Adipose tissue (tissue), 3 donors: ENCODE data around the gene BUD23. TPM values are rescaled to one million over a fixed set of nuclear protein-coding genes. Genes with fewer than 3 reads are reported as not detected.

ENCODE experiments used
- polyA plus RNA-seq, 3 donors: library from polyadenylated mRNA; stranded (reverse); fragments of 200-250 nt; gene quantifications; one replicate each; pipeline ENCODE4 v1.2.3, GENCODE V29; 2013
- donor health status: healthy with polysubstance abuse.
- donor health status: Bipolar disorder and iron deficiency.
- donor health status: healthy.

BUD23 gene
- polyA plus RNA-seq, 3 donors: 40.7 to 65.8 (median 46.4) TPM

Other genes starting within 250 kb of the BUD23 start
- gene FZD9, start 249.8 kb upstream of the BUD23 start, polyA plus RNA-seq: 1 to 10 TPM in 1 of 3 donors, under 1 TPM in 2; 0.22 to 1.3 (median 0.40) TPM
- gene BAZ1B, start 161.3 kb upstream of the BUD23 start, polyA plus RNA-seq: 10 to 100 TPM; 10.8 to 31.0 (median 20.1) TPM
- gene BCL7B, start 125.9 kb upstream of the BUD23 start, polyA plus RNA-seq: 10 to 100 TPM; 20.8 to 70.4 (median 68.8) TPM
- gene TBL2, start 105.0 kb upstream of the BUD23 start, polyA plus RNA-seq: 10 to 100 TPM; 10.0 to 35.3 (median 20.5) TPM
- 100 to 1,000 TPM in 2 of 3 donors, 10 to 100 TPM in 1; 44.8 to 258 (median 139) TPM for gene MLXIPL, start 59.1 kb upstream of the BUD23 start, polyA plus RNA-seq
- 1 to 10 TPM; 1.2 to 3.9 (median 1.3) TPM for gene VPS37D, start 15.8 kb upstream of the BUD23 start, polyA plus RNA-seq
- gene DNAJC30, start 144 bp upstream of the BUD23 start, polyA plus RNA-seq: 10 to 100 TPM in 1 of 3 donors, 1 to 10 TPM in 2; 5.3 to 12.3 (median 7.4) TPM
- 1 to 10 TPM; 3.8 to 7.5 (median 4.0) TPM for gene STX1A, start 36.1 kb downstream of the BUD23 start, polyA plus RNA-seq
- 10 to 100 TPM; 15.0 to 23.7 (median 15.8) TPM for gene ABHD11, start 55.2 kb downstream of the BUD23 start, polyA plus RNA-seq
- gene CLDN3, start 86.7 kb downstream of the BUD23 start, polyA plus RNA-seq: 10 to 100 TPM in 1 of 3 donors, under 1 TPM in 1, not detected in 1; 0.22 to 96.5 TPM
- gene CLDN4, start 147.4 kb downstream of the BUD23 start, polyA plus RNA-seq: 10 to 100 TPM in 1 of 3 donors, under 1 TPM in 2; 0.34 to 98.3 (median 0.77) TPM
- 1 to 10 TPM in 2 of 3 donors, under 1 TPM in 1; 0.86 to 2.5 (median 2.4) TPM for gene METTL27, start 158.9 kb downstream of the BUD23 start, polyA plus RNA-seq
- under 1 TPM in 1 of 3 donors, not detected in 2; 0.08 TPM for gene TMEM270, start 177.6 kb downstream of the BUD23 start, polyA plus RNA-seq